WTC11 (cell line): Measurements from ENCODE around the gene PRKAG2.

Experiments used
- ELF4 ChIP-seq: sonication (generic); formaldehyde crosslinking; IDR thresholded peaks from 2 replicates; pipeline ENCODE4 v1.8.1; 2022; ENCODE audit warnings: low read depth, mild to moderate bottlenecking, moderate library complexity, missing genetic modification reagents
- TF ChIP-seq, protein P1 (sequence below): sonication (generic); formaldehyde crosslinking; IDR thresholded peaks from 2 replicates; pipeline ENCODE4 v1.8.0; 2022; ENCODE audit warnings: missing genetic modification reagents
- TF ChIP-seq, protein P2 (sequence below): fragments of 200-600 bp; IDR thresholded peaks from 2 replicates; pipeline ENCODE4 v1.8.0; 2022; ENCODE audit warnings: antibody characterized with exemption

DNA sequence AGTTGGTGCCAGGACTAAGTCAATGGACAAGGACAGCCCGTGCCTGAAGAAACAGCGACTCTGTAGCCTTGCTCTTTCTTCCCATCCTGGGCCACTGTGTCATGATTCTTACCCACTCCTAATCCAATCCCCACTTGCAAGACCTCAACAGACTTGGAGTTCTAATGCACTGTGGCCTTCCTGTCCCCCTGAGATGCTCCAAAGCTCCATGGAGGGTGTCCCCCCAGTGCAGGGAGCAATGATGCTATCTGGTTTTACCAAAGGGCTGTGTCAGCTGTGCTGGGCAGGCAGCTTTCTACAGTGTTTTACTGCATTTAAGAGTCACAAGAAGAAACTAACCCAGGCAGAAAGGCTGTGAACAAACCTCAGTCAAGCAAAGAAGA lies 108.1 kb downstream of the PRKAG2 start:
- TF ChIP-seq, protein P1, sequence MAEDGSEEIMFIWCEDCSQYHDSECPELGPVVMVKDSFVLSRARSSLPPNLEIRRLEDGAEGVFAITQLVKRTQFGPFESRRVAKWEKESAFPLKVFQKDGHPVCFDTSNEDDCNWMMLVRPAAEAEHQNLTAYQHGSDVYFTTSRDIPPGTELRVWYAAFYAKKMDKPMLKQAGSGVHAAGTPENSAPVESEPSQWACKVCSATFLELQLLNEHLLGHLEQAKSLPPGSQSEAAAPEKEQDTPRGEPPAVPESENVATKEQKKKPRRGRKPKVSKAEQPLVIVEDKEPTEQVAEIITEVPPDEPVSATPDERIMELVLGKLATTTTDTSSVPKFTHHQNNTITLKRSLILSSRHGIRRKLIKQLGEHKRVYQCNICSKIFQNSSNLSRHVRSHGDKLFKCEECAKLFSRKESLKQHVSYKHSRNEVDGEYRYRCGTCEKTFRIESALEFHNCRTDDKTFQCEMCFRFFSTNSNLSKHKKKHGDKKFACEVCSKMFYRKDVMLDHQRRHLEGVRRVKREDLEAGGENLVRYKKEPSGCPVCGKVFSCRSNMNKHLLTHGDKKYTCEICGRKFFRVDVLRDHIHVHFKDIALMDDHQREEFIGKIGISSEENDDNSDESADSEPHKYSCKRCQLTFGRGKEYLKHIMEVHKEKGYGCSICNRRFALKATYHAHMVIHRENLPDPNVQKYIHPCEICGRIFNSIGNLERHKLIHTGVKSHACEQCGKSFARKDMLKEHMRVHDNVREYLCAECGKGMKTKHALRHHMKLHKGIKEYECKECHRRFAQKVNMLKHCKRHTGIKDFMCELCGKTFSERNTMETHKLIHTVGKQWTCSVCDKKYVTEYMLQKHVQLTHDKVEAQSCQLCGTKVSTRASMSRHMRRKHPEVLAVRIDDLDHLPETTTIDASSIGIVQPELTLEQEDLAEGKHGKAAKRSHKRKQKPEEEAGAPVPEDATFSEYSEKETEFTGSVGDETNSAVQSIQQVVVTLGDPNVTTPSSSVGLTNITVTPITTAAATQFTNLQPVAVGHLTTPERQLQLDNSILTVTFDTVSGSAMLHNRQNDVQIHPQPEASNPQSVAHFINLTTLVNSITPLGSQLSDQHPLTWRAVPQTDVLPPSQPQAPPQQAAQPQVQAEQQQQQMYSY (CRISPR knock-in tag) = no peak
- TF ChIP-seq, protein P2, sequence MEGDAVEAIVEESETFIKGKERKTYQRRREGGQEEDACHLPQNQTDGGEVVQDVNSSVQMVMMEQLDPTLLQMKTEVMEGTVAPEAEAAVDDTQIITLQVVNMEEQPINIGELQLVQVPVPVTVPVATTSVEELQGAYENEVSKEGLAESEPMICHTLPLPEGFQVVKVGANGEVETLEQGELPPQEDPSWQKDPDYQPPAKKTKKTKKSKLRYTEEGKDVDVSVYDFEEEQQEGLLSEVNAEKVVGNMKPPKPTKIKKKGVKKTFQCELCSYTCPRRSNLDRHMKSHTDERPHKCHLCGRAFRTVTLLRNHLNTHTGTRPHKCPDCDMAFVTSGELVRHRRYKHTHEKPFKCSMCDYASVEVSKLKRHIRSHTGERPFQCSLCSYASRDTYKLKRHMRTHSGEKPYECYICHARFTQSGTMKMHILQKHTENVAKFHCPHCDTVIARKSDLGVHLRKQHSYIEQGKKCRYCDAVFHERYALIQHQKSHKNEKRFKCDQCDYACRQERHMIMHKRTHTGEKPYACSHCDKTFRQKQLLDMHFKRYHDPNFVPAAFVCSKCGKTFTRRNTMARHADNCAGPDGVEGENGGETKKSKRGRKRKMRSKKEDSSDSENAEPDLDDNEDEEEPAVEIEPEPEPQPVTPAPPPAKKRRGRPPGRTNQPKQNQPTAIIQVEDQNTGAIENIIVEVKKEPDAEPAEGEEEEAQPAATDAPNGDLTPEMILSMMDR = no peak
- no peak for TF ChIP-seq ELF4 (CRISPR knock-in tag)
